HepG2 (cell line): Measurements from ENCODE around the gene NEU1. TPM values are rescaled to one million over a fixed set of nuclear protein-coding genes. Genes with fewer than 3 reads are reported as not detected.

Experiments
- HDAC6 ChIP-seq: fragments of 200-600 bp; sonication (generic); IDR thresholded peaks from 2 replicates; pipeline ENCODE4 v1.7.0; 2017; ENCODE audit warnings: mild to moderate bottlenecking, antibody characterized with exemption, low read length, low read depth
- IKZF1 ChIP-seq: fragments of 450-650 bp; IDR thresholded peaks from 2 replicates; pipeline ENCODE4 v1.7.1; 2016
- LCORL ChIP-seq, 2 experiments: fragments of 450-650 bp in 1 of 2; sonication (generic) in 1 of 2; formaldehyde crosslinking in 1 of 2; IDR thresholded peaks; 2 replicates each; pipeline versions ENCODE4 v1.5.0 to v1.6.1; 2017 to 2020; ENCODE audit warnings: antibody characterized with exemption in 1 of 2, missing genetic modification reagents in 1 of 2
- MYC ChIP-seq: sonication (generic); formaldehyde crosslinking; IDR thresholded peaks from 2 replicates; pipeline ENCODE4 v1.9.0; 2021; ENCODE audit warnings: missing genetic modification reagents, borderline replicate concordance
- NFYB ChIP-seq: sonication (generic); formaldehyde crosslinking; IDR thresholded peaks from 2 replicates; pipeline ENCODE4 v1.4.0; 2020; ENCODE audit warnings: missing genetic modification reagents
- POLR2G ChIP-seq: fragments of 200-400 bp; formaldehyde crosslinking; IDR thresholded peaks from 2 replicates; pipeline ENCODE4 v1.6.1; 2018; ENCODE audit warnings: mild to moderate bottlenecking, low read depth, low read length, moderate library complexity
- SALL1 ChIP-seq: sonication (generic); formaldehyde crosslinking; IDR thresholded peaks from 2 replicates; pipeline ENCODE4 v1.8.0; 2022; ENCODE audit warnings: mild to moderate bottlenecking, missing genetic modification reagents
- SP5 ChIP-seq: IDR thresholded peaks from 2 replicates; pipeline ENCODE4 v1.6.1; 2016; ENCODE audit warnings: low read depth, borderline replicate concordance
- ZFX ChIP-seq: sonication (generic); formaldehyde crosslinking; IDR thresholded peaks from 2 replicates; pipeline ENCODE4 v1.4.0; 2020; ENCODE audit warnings: mild to moderate bottlenecking, low read depth, missing genetic modification reagents, moderate library complexity
- ZMYM4 ChIP-seq: sonication (generic); formaldehyde crosslinking; IDR thresholded peaks from 2 replicates; pipeline ENCODE4 v1.8.1; 2023; ENCODE audit warnings: mild to moderate bottlenecking, missing genetic modification reagents
- ZNF343 ChIP-seq: sonication (generic); formaldehyde crosslinking; IDR thresholded peaks from 2 replicates; pipeline ENCODE4 v1.4.0; 2020; ENCODE audit warnings: mild to moderate bottlenecking, missing genetic modification reagents
- ZNF501 ChIP-seq: sonication (generic); formaldehyde crosslinking; IDR thresholded peaks from 2 replicates; pipeline ENCODE4 v1.5.1; 2020; ENCODE audit warnings: mild to moderate bottlenecking, moderate library complexity, missing genetic modification reagents
- ZNF562 ChIP-seq: sonication (generic); formaldehyde crosslinking; IDR thresholded peaks from 2 replicates; pipeline ENCODE4 v1.8.0; 2022; ENCODE audit warnings: missing genetic modification reagents, borderline replicate concordance
- ZZZ3 ChIP-seq: sonication (generic); formaldehyde crosslinking; IDR thresholded peaks from 2 replicates; pipeline ENCODE4 v1.4.0; 2020; ENCODE audit warnings: missing genetic modification reagents, mild to moderate bottlenecking, borderline replicate concordance
- polyA plus RNA-seq, 8 experiments: library from polyadenylated mRNA; depleted of rRNA in 3 of 8; stranded (reverse) in 7 of 8; unstranded in 1 of 8; fragments of >200 nt; fragmentation: Illumina TruSeq in 4 of 8; extraction: Trizol in 4 of 8; gene quantifications; 2 replicates each; pipeline versions ENCODE4 v1.2.1 to v1.2.3, GENCODE V29; 2011 to 2016; ENCODE audit warnings: low read depth in 4 of 8, missing spikeins in 1 of 8, mixed read lengths in 1 of 8; ENCODE audit not compliant: insufficient read depth in 1 of 8
- total RNA-seq, 5 experiments: library from RNA; depleted of rRNA; stranded (reverse); fragments of >200 nt; fragmentation: Illumina TruSeq; extraction: Trizol; gene quantifications; 2 replicates each; pipeline ENCODE4 v1.2.3, GENCODE V29; 2016; ENCODE audit warnings: low read depth in 1 of 5
- TF ChIP-seq, protein P1 (sequence below): IDR thresholded peaks from 2 replicates; pipeline ENCODE4 v1.6.1; 2016; ENCODE audit warnings: mild to moderate bottlenecking, missing biosample characterization, missing genetic modification reagents
- TF ChIP-seq, protein P2 (sequence below): sonication (generic); formaldehyde crosslinking; IDR thresholded peaks from 2 replicates; pipeline ENCODE4 v1.9.0; 2022; ENCODE audit warnings: missing genetic modification reagents, mild to moderate bottlenecking, borderline replicate concordance
- TF ChIP-seq, protein P3 (sequence below): sonication (generic); formaldehyde crosslinking; IDR thresholded peaks from 2 replicates; pipeline ENCODE4 v1.4.0; 2020; ENCODE audit warnings: missing genetic modification reagents, borderline replicate concordance
- TF ChIP-seq, protein P4 (sequence below): sonication (generic); formaldehyde crosslinking; IDR thresholded peaks from 2 replicates; pipeline ENCODE4 v1.5.0; 2020; ENCODE audit warnings: missing genetic modification reagents
- TF ChIP-seq, protein P5 (sequence below): sonication (generic); formaldehyde crosslinking; IDR thresholded peaks from 2 replicates; pipeline ENCODE4 v1.4.0; 2020; ENCODE audit warnings: missing genetic modification reagents, borderline replicate concordance

NEU1 gene
- total and polyA plus RNA-seq, 2 of the 13 experiments (the other 11 are each of a cell fraction or from before 2014, with no cell fraction given), result 215 to 297 TPM

DNA sequence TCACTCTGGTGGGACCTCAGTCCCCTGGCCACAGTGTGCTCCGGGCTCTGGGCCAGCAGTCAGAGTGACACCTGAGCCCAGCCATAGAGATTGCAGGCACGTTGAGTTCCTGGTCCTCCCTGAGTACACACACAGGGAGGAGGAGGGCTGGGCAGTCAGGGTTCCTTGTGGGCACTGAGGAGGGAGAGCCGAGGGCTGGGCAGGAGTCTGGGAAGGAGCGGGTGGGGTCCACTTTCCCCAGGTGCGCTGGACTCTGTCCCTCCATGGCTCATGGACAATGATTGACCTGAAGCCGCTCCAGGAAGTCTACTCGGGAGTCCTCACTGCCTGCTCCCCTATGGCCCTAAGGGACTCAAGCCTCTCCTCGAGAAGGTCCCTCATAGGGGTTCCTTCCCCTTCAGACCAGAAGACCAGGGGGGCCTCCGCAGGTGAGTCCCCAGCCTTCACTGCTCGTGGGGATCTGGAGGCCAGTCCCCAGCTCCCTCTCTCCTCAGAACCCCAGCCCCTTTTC, 15.1 kb upstream of the NEU1 start (continued):
- TF ChIP-seq, protein P1, sequence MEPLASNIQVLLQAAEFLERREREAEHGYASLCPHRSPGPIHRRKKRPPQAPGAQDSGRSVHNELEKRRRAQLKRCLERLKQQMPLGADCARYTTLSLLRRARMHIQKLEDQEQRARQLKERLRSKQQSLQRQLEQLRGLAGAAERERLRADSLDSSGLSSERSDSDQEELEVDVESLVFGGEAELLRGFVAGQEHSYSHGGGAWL (CRISPR knock-in tag), result 0 out of 2 replicates have a peak, but pooled peaks have one; percentile 12
- TF ChIP-seq IKZF1 (no peak), ZNF501 (CRISPR knock-in tag) (no peak), NFYB (CRISPR knock-in tag) (peak; percentile 73), ZNF343 (CRISPR knock-in tag) (peak; percentile 76; the same call in 1 of the 2 replicates), SP5 (CRISPR knock-in tag) (peak; percentile 40; the same call in 1 of the 2 replicates), ZMYM4 (no peak), MYC (CRISPR knock-in tag) (0 out of 2 replicates have a peak, but pooled peaks have one; percentile 22), HDAC6 (no peak), ZZZ3 (CRISPR knock-in tag) (0 out of 2 replicates have a peak, but pooled peaks have one; percentile 87), ZNF562 (no peak), ZFX (peak; percentile 84), SALL1 (CRISPR knock-in tag) (peak; percentile 58), LCORL (IDR thresholded peaks at IDR 0.05) (no peak), LCORL (CRISPR knock-in tag; IDR thresholded peaks at IDR 0.05) (0 out of 2 replicates have a peak, but pooled peaks have one; percentile 18), POLR2G (peak; percentile 58)
- TF ChIP-seq, protein P2, sequence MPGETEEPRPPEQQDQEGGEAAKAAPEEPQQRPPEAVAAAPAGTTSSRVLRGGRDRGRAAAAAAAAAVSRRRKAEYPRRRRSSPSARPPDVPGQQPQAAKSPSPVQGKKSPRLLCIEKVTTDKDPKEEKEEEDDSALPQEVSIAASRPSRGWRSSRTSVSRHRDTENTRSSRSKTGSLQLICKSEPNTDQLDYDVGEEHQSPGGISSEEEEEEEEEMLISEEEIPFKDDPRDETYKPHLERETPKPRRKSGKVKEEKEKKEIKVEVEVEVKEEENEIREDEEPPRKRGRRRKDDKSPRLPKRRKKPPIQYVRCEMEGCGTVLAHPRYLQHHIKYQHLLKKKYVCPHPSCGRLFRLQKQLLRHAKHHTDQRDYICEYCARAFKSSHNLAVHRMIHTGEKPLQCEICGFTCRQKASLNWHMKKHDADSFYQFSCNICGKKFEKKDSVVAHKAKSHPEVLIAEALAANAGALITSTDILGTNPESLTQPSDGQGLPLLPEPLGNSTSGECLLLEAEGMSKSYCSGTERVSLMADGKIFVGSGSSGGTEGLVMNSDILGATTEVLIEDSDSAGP (CRISPR knock-in tag), result peak; percentile 80
- TF ChIP-seq, protein P3, sequence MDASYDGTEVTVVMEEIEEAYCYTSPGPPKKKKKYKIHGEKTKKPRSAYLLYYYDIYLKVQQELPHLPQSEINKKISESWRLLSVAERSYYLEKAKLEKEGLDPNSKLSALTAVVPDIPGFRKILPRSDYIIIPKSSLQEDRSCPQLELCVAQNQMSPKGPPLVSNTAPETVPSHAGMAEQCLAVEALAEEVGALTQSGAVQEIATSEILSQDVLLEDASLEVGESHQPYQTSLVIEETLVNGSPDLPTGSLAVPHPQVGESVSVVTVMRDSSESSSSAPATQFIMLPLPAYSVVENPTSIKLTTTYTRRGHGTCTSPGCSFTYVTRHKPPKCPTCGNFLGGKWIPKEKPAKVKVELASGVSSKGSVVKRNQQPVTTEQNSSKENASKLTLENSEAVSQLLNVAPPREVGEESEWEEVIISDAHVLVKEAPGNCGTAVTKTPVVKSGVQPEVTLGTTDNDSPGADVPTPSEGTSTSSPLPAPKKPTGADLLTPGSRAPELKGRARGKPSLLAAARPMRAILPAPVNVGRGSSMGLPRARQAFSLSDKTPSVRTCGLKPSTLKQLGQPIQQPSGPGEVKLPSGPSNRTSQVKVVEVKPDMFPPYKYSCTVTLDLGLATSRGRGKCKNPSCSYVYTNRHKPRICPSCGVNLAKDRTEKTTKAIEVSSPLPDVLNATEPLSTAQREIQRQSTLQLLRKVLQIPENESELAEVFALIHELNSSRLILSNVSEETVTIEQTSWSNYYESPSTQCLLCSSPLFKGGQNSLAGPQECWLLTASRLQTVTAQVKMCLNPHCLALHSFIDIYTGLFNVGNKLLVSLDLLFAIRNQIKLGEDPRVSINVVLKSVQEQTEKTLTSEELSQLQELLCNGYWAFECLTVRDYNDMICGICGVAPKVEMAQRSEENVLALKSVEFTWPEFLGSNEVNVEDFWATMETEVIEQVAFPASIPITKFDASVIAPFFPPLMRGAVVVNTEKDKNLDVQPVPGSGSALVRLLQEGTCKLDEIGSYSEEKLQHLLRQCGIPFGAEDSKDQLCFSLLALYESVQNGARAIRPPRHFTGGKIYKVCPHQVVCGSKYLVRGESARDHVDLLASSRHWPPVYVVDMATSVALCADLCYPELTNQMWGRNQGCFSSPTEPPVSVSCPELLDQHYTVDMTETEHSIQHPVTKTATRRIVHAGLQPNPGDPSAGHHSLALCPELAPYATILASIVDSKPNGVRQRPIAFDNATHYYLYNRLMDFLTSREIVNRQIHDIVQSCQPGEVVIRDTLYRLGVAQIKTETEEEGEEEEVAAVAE (CRISPR knock-in tag), result peak; percentile 27; the same call in 1 of the 2 replicates
- TF ChIP-seq, protein P4, sequence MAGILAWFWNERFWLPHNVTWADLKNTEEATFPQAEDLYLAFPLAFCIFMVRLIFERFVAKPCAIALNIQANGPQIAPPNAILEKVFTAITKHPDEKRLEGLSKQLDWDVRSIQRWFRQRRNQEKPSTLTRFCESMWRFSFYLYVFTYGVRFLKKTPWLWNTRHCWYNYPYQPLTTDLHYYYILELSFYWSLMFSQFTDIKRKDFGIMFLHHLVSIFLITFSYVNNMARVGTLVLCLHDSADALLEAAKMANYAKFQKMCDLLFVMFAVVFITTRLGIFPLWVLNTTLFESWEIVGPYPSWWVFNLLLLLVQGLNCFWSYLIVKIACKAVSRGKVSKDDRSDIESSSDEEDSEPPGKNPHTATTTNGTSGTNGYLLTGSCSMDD (CRISPR knock-in tag), result no peak
- TF ChIP-seq, protein P5, sequence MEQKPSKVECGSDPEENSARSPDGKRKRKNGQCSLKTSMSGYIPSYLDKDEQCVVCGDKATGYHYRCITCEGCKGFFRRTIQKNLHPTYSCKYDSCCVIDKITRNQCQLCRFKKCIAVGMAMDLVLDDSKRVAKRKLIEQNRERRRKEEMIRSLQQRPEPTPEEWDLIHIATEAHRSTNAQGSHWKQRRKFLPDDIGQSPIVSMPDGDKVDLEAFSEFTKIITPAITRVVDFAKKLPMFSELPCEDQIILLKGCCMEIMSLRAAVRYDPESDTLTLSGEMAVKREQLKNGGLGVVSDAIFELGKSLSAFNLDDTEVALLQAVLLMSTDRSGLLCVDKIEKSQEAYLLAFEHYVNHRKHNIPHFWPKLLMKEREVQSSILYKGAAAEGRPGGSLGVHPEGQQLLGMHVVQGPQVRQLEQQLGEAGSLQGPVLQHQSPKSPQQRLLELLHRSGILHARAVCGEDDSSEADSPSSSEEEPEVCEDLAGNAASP (CRISPR knock-in tag), result peak; percentile 37; the same call in 1 of the 2 replicates
